DOHH2 (cell line): Measurements from ENCODE around the gene PLCB4.

Experiments used
- CTCF ChIP-seq: fragments of 200-600 bp; sonication (generic); IDR thresholded peaks from one replicate; pipeline ENCODE4 v1.5.1; 2014; ENCODE audit warnings: antibody characterized with exemption, mild to moderate bottlenecking, low read depth, low read length; ENCODE audit not compliant: poor library complexity, severe bottlenecking
- EZH2phosphoT487 ChIP-seq: fragments of 200-600 bp; sonication (generic); IDR thresholded peaks from 2 replicates; pipeline ENCODE4 v1.6.1; 2017; ENCODE audit warnings: borderline replicate concordance, mild to moderate bottlenecking, antibody characterized with exemption, low read length, moderate library complexity, mixed read lengths

- TF ChIP-seq CTCF (no peak), EZH2phosphoT487 (no peak)
These were observed 7.5 kb upstream of the PLCB4 start for GRCh38 chr20:9061434-9061833.
